GOT3 (cell line): ENCODE measurements around the gene ANKRD44.
"Not testable (repeated sequence)": the region's sequence is repeated elsewhere in the genome, so short reads cannot be mapped to it uniquely, and the experiment has no call there.

Experiments used
- DNase-seq: peaks from one replicate; lab custom pipeline; 2025; ENCODE audit warnings: mixed read lengths; lab: John Stamatoyannopoulos, UW

The ANKRD44 gene

GRCh38 chr2:197076652-197077051, 233.9 kb downstream of the ANKRD44 start:
- DNase-seq, result no peak

GRCh38 chr2:197075754-197076337, 234.7 kb downstream of the ANKRD44 start:
- no peak for DNase-seq

DNA sequence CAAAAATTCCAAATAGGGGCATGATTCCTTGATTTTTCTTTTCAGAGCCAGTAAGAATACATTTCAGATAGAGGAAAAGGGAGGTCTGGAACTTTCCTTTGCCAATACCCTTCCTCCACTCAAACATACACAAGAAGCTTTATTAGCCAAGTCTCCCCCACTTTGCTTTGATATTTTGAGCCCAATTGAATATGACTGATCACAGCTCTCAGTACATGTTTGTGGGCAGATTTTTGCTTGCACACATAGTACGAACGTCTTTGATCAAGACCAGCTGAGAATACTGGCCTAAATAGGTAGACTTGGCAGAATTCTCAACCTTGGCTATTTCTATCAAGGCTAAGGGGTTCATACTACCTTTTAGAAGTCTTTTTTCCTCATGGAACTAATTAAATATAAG, 235.3 kb downstream of the ANKRD44 start:
- no peak for DNase-seq

GRCh38 chr2:197073701-197074433, 236.7 kb downstream of the ANKRD44 start:
- DNase-seq, result no peak

- DNase-seq, result no peak
These were observed 237.3 kb downstream of the ANKRD44 start for GRCh38 chr2:197073270-197073669.

DNA sequence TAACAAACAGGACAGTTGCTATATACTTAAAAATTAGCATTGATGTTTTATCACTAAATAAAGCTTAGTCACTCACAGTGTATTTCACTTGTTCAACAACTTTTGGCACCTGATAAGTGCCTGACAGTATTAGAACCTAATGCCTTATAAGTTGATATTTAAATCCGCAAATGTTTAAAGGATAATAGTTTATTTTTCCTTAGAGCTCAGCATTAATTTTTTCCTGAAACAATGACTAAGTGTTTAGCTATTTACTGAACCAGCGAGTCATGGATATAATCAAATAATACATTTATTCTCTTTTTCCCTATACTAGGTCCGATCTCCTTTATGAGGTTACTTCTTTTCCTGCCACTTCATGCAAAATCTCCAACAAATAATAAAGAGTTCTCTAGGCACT, 238.0 kb downstream of the ANKRD44 start:
- DNase-seq, result no peak

DNA sequence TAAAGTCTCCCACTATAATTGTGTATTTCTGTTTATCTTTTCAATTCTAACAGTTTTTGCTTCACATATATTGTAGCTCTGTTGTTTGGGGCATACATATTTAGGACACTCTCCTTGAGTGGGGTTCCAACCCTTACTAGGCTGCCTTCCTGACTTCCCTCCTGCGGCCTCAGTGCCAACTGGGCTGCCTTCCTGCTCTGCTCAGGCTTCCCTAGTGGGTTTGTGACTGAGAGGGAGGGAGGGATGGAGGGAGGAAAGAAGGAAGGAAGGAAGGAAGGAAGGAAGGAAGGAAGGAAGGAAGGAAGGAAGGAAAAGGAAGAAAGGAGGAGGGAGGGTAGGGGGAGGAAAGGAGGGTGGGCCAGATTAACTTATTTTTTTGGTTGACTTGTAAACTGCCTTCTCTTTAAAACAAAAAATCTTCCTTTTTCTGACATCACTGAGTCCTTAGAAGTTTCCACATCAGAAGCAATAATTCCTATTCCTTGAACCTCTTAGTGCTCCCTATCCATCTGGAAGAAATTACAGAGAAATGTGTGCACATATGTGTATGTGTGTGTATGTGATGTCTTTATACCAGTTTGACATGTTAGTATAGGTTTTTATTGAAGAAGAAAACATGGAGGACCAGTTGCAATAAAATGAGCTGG, 238.7 kb downstream of the ANKRD44 start:
- no peak for DNase-seq

GRCh38 chr2:197071213-197071612, 239.4 kb downstream of the ANKRD44 start:
- no peak for DNase-seq

- no peak for DNase-seq
These were observed 240.6 kb downstream of the ANKRD44 start for GRCh38 chr2:197069958-197070357.

DNA sequence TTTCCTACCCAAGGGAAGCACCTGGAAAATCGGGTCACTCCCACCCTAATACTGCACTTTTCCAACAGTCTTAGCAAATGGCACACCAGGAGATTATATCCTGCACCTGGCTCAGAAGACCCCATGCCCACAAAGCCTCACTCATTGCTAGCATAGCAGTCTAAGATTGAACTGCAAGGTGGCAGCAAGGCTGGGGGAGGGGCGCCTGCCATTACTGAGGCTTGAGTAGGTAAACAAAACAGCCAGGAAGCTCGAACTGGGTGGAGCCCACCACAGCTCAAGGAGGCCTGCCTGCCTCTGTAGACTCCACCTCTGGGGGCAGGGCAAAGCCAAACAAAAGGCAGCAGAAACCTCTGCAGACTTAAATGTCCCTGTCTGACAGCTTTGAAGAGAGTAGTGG, 248.0 kb downstream of the ANKRD44 start:
- DNase-seq, result not testable (repeated sequence)

DNA sequence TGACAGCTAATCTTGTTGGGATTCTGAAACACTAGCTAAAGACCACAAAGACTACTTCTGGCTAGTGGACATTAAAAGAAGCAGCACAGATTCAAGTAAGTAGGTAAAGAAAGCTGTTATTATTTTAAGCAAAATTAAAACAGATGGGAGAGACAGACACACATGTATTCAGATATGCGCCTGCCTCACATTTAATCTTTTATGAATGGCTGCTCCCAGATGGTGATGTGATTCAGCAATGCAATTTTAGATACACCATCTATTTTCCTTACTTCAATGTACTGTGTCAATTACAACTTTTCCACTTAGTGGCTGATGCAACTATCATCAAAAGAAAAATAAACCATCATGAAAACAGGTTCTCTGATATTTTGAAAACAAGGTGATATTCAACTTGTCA, 251.1 kb downstream of the ANKRD44 start:
- no peak for DNase-seq

- DNase-seq, result no peak
These were observed 251.7 kb downstream of the ANKRD44 start for GRCh38 chr2:197058777-197059300.

DNA sequence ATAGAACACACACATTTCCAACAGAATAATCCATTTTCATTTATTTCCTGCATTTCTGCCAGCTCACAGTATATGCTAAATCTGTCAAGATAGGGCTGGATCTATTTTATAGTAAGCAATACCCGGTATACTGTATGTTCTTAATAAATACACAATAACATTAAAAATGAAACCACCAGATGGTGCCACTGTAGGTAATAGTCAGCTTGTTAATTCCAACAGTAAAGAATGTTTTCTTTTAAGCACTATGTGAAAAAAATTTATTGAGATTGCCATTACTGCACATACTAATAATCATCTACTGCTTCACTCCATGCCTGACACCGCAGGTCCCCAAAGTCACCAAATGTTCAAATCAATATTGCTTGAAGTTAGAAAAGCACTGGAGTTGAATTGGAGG, 252.6 kb downstream of the ANKRD44 start:
- no peak for DNase-seq

DNA sequence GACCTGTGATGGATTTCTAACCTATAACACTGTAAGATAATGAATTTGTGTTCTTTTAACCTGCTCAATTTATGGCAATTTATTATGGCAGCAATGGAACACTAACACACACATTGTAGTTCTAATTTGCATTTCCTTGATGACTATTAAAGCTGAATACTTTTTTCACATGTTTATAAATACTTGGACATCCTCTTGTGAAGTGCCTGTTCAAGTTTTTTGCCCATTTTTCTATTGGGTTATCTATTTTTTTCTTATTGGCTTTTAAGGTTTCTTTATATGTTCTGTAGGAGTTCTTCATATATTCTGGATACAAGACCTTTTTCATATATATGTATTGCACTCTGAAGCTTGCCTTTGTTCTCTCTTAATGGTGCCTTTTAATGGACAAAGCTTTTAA, 255.5 kb downstream of the ANKRD44 start:
- no peak for DNase-seq

DNA sequence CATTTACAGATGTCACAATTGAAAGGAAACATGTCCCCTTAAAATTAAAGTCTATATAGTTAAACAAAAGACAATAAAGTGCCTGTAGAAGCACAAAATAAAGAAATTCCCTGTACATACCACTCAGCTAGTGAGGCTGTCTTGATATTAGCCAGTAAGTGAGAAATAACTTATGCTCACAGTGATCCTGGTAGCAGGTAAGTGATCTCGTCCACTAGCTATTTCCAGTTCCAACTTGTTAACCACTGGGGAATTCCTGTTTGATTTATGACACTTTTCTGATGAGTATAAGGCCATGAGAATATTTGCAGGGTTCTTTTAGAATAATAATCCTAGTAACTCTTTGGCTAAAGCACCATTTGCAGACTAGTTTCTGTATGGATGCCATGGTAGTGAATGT, 256.1 kb downstream of the ANKRD44 start:
- no peak for DNase-seq

DNA sequence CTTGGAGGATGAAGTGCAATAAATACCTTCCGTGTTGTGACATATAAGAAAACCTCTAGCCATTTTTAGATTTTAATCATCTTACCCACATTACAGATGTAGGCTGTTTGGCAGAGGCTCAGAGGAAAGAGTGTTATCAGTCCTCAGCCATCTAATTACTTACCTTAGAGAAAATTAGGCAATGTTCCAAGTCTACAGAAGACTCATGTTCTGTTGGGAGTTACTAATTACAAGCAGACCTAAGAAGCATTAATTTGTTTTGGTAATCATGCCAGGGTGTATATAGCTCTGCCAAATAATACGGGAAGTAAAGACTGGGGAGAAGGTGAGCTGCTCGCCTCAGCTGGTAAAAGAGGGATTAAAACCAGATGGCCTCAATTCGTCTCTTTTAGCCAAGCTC, 258.2 kb downstream of the ANKRD44 start:
- no peak for DNase-seq

DNA sequence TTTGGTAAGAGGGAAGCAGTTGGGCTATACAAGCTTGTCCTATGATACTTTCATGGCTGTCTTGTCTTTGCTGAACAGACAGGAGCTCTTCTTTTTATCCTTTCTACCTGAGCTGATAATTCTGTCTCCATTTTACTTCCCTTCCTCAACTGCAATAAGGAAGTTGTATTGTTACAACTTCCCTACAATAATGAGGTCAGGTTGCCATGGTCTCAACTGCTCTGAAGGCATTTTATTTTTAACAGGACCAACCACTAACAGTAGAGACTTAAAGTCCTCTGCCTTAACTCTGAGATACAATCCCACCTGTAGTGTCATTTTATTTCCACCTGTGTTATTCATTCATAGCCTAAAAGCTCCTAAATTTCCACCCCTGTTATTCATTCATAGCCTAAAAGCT, 265.5 kb downstream of the ANKRD44 start:
- DNase-seq, result no peak

GRCh38 chr2:197042739-197043196, 267.8 kb downstream of the ANKRD44 start:
- no peak for DNase-seq

GRCh38 chr2:197037863-197038398, 272.6 kb downstream of the ANKRD44 start:
- no peak for DNase-seq

GRCh38 chr2:197035002-197035401, 275.6 kb downstream of the ANKRD44 start:
- DNase-seq, result no peak

DNA sequence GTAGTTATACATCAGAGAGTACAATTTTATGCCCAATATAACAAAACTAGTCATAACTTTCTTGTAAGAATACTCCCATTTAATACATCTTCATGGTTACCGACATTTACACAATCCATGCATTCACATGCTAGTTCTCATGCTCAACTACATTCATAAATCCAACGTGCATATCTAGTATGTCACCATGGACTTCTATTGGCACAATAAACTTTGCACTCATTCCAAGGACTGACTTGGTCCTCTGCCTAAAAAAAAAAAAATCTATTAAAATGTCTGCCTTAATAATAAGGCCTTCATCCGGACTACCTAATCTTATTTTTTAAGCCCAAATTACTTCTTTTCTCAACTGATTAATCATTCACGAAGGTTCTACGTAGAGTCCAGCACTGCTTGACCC, 276.3 kb downstream of the ANKRD44 start:
- DNase-seq, result no peak

DNA sequence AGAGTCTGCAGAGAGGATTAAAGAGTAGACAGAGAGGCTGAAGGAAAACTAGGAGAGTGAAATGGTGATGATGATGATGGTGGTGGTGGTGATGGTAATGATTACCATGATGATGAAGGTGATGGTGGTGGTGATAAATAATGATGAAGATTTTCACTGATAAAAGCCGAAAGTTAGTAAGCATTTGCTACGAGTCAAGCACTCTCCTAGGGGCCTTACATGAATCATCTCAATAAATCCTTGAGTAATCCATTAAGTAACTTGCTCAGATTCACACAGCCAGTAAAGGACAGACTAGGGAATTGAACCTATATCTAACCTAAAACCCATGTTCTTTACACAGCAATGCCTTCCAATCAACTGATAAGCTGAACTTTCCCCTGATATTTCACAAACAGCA, 277.4 kb downstream of the ANKRD44 start:
- no peak for DNase-seq

- DNase-seq, result no peak
These were observed 278.8 kb downstream of the ANKRD44 start for GRCh38 chr2:197031803-197032202.
